ENCODE results near the gene REC114.
"Not testable (repeated sequence)": the region's sequence is repeated elsewhere in the genome, so short reads cannot be mapped to it uniquely, and the experiment has no call there.

The REC114 gene

GRCh38 chr15:73442968-73443367, at the start of gene REC114:
TSS of gene REC114 (plus strand) at chr15:73443164. CDS start at chr15:73443186, 22 bp downstream.
- DNase-seq: no peak

GRCh38 chr15:73393336-73393735, 49.6 kb upstream of the REC114 start:
- no peak for DNase-seq

- DNase-seq: no peak
These were observed 48.2 kb upstream of the REC114 start for GRCh38 chr15:73394782-73395181.

- DNase-seq: no peak
These were observed 47.3 kb upstream of the REC114 start for GRCh38 chr15:73395671-73396070.

- DNase-seq: no peak
These were observed 45.5 kb upstream of the REC114 start for GRCh38 chr15:73397461-73397860.

- DNase-seq: no peak
These were observed 44.1 kb upstream of the REC114 start for GRCh38 chr15:73398861-73399260.

- DNase-seq: not testable (repeated sequence)
These were observed 42.7 kb upstream of the REC114 start for GRCh38 chr15:73400222-73400621.

- DNase-seq: no peak
These were observed 39.8 kb upstream of the REC114 start for GRCh38 chr15:73403171-73403570.

GRCh38 chr15:73414876-73415275, 28.1 kb upstream of the REC114 start:
- DNase-seq: no peak

GRCh38 chr15:73424506-73424905, 18.5 kb upstream of the REC114 start:
- DNase-seq: no peak

GRCh38 chr15:73425510-73425909, 17.5 kb upstream of the REC114 start:
- DNase-seq: no peak

GRCh38 chr15:73426323-73426994, 16.5 kb upstream of the REC114 start:
- DNase-seq: no peak

- not testable (repeated sequence) for DNase-seq
These were observed 11.6 kb upstream of the REC114 start for GRCh38 chr15:73431329-73431728.

GRCh38 chr15:73433873-73434272, 9.1 kb upstream of the REC114 start:
- no peak for DNase-seq

- no peak for DNase-seq
These were observed 6.4 kb upstream of the REC114 start for GRCh38 chr15:73436613-73437012.

GRCh38 chr15:73437543-73438109, 5.3 kb upstream of the REC114 start:
- no peak for DNase-seq

- DNase-seq: no peak
These were observed 4.3 kb upstream of the REC114 start for GRCh38 chr15:73438651-73439050.

- no peak for DNase-seq
These were observed 2.4 kb upstream of the REC114 start for GRCh38 chr15:73440571-73440970.

- no peak for DNase-seq
These were observed 543 bp upstream of the REC114 start for GRCh38 chr15:73442421-73442820.

- not testable (repeated sequence) for DNase-seq
These were observed 4.5 kb downstream of the REC114 start for GRCh38 chr15:73447471-73447870.

GRCh38 chr15:73448158-73448758, 5.3 kb downstream of the REC114 start:
- not testable (repeated sequence) for DNase-seq

GRCh38 chr15:73449980-73450379, 7.0 kb downstream of the REC114 start:
- DNase-seq: not testable (repeated sequence)

GRCh38 chr15:73454096-73454495, 11.1 kb downstream of the REC114 start:
- DNase-seq: no peak

GRCh38 chr15:73455876-73456275, 12.9 kb downstream of the REC114 start:
- DNase-seq: no peak

All from hematopoietic multipotent progenitor cell treated with erythropoietin and hydrocortisone succinate and interleukin-3 and kit ligand, for 6 days (in vitro differentiated cells).